Transverse colon (tissue), 4 donors: ENCODE data around the gene R3HDML.

Experiments
- EP300 ChIP-seq: sonication (generic); formaldehyde crosslinking; IDR thresholded peaks from one replicate; pipeline ENCODE4 v1.6.1; 2017; ENCODE audit warnings: antibody characterized with exemption, low read depth
- POLR2A ChIP-seq: fragments of 450-650 bp; IDR thresholded peaks from one replicate; pipeline ENCODE4 v1.6.1; 2016; ENCODE audit warnings: antibody characterized with exemption, mild to moderate bottlenecking, moderate library complexity
- POLR2AphosphoS5 ChIP-seq, 3 donors: sonication (generic); formaldehyde crosslinking; IDR thresholded peaks; one replicate each; pipeline ENCODE4 v1.6.1; 2016; ENCODE audit warnings: antibody characterized with exemption in 3 of 3
- TF ChIP-seq, protein P1 (sequence below), 5 experiments: fragments of 200-600 bp in 3 of 5; fragments of 450-650 bp in 2 of 5; sonication (generic) in 3 of 5; IDR thresholded peaks; 1 replicate in 2 of 5; 2 replicates in 3 of 5; pipeline ENCODE4 v1.5.1; 2016 to 2017; ENCODE audit warnings: antibody characterized with exemption in 5 of 5, inconsistent platforms in 3 of 5, mild to moderate bottlenecking in 2 of 5, moderate library complexity in 1 of 5

DNA sequence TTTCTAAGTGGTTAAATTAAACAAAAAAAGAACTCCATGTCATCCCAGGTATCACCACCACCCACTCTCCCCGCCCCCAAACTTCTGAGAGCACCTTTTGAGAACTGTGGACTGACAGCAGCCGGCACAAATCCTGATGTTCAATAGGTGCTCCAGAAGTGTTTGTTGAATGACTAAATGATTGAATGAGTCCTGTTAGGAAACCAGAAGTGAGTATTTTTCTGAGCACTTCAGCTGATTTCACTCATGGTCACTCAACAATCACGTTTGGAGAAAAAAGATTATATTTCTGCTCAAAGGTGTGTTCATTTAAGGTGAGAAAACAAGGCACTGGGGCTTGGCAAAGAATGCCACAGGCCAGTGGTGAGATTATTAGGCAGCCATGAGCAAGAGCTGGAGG, 12.5 kb downstream of the R3HDML start:
- TF ChIP-seq, protein P1, sequence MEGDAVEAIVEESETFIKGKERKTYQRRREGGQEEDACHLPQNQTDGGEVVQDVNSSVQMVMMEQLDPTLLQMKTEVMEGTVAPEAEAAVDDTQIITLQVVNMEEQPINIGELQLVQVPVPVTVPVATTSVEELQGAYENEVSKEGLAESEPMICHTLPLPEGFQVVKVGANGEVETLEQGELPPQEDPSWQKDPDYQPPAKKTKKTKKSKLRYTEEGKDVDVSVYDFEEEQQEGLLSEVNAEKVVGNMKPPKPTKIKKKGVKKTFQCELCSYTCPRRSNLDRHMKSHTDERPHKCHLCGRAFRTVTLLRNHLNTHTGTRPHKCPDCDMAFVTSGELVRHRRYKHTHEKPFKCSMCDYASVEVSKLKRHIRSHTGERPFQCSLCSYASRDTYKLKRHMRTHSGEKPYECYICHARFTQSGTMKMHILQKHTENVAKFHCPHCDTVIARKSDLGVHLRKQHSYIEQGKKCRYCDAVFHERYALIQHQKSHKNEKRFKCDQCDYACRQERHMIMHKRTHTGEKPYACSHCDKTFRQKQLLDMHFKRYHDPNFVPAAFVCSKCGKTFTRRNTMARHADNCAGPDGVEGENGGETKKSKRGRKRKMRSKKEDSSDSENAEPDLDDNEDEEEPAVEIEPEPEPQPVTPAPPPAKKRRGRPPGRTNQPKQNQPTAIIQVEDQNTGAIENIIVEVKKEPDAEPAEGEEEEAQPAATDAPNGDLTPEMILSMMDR (IDR thresholded peaks at IDR 0.05): no peak
- TF ChIP-seq EP300 (no peak), POLR2A (no peak), POLR2AphosphoS5 (IDR thresholded peaks at IDR 0.05) (no peak)
